PC-3 (cell line): Measurements from ENCODE around the gene ESCO1.

Source experiments
- EZH2phosphoT487 ChIP-seq: fragments of 300-600 bp; sonication (generic); IDR thresholded peaks from 2 replicates; pipeline ENCODE4 v1.6.1; 2018; ENCODE audit warnings: mild to moderate bottlenecking, antibody characterized with exemption, low read length, borderline replicate concordance
- TF ChIP-seq, protein P1 (sequence below): fragments of 300-600 bp; sonication (generic); conservative IDR thresholded peaks from 2 replicates; pipeline ENCODE4 v1.5.1; 2017; ENCODE audit warnings: antibody characterized with exemption, low read depth, mild to moderate bottlenecking, low read length

GRCh38 chr18:21584391-21584790, 16.1 kb downstream of the ESCO1 start:
- TF ChIP-seq EZH2phosphoT487 = no peak
- TF ChIP-seq, protein P1, sequence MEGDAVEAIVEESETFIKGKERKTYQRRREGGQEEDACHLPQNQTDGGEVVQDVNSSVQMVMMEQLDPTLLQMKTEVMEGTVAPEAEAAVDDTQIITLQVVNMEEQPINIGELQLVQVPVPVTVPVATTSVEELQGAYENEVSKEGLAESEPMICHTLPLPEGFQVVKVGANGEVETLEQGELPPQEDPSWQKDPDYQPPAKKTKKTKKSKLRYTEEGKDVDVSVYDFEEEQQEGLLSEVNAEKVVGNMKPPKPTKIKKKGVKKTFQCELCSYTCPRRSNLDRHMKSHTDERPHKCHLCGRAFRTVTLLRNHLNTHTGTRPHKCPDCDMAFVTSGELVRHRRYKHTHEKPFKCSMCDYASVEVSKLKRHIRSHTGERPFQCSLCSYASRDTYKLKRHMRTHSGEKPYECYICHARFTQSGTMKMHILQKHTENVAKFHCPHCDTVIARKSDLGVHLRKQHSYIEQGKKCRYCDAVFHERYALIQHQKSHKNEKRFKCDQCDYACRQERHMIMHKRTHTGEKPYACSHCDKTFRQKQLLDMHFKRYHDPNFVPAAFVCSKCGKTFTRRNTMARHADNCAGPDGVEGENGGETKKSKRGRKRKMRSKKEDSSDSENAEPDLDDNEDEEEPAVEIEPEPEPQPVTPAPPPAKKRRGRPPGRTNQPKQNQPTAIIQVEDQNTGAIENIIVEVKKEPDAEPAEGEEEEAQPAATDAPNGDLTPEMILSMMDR = no peak
